ENCODE measurements around the gene MS4A6E.
"Not testable (repeated sequence)": the region's sequence is repeated elsewhere in the genome, so short reads cannot be mapped to it uniquely, and the experiment has no call there.

Gene MS4A6E

DNA sequence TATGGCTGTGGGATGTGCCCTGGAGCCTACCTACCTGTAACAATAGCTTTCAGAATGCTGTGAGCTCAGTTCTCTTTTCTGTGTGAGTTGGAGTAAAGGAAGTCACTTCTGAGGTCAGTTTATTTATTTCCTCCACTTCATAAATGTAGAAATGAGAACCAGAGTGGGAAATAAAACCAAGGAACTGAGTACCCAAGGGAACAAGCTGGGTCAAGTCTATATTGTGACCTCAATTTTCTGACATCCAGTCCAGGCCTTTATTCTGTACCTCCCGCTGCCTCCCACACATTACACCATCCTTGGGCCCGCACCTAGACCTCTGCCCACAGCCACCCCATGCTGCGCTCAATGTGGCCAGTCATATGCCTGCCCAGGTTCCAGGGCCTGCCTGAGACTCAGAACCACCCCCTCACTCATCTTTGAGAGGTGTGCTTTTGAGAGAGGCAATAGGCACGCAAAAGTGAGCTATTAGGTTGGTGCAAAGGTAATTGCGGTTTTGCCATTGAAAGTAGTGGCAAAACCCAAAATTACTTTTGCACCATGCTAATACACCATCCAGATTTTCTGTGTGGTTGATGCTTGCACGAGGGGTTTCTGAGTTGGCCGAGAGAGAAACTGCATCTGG lies 9.8 kb downstream of the MS4A6E start:
- no peak for DNase-seq (ENCODE audit: low spot score)

DNA sequence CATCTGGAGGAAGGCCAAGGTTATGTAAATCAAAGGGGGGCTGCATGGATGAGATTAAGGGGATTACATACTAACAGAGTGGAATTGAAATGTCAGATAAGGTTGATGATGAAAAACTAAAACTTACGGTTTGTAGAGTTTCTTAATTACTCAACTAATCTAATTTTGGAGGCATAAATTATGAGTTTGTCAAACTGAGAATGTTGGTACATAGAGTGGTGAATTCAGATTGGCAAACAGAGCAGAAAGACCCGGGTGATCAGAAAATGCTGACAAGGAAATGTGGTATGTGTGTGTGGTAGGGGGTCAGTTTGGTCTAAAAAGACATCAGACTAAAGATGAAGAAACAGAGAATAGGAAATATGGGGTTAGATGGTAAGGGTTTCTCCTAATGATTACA lies 11.0 kb downstream of the MS4A6E start:
- no peak for DNase-seq (ENCODE audit: low spot score)

- no peak for DNase-seq (ENCODE audit: low spot score)
These were observed 12.3 kb downstream of the MS4A6E start for GRCh38 chr11:60339356-60339755.

GRCh38 chr11:60343094-60343704 lies 16.1 kb downstream of the MS4A6E start:
- DNase-seq (ENCODE audit: low spot score), result no peak

DNA sequence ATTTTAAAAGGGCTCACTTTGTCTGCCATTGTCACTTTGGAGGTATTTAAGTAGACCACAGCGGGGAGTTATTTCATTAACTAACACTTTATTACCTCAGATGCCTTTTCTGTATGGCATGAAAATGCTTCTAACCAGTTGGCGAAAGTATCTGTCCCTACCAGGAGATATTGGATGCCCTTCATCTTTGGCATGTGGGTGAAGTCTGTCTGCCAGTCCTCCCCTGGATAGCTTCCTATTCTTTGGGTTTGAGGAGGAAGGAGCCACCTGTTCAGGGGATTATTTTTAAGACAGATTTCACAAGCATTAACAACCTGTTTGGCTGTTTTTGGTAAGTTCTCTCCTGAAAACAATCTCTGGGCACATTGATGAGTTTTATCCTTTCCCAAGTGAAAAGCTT lies 17.1 kb downstream of the MS4A6E start:
- DNase-seq (ENCODE audit: low spot score), result no peak

DNA sequence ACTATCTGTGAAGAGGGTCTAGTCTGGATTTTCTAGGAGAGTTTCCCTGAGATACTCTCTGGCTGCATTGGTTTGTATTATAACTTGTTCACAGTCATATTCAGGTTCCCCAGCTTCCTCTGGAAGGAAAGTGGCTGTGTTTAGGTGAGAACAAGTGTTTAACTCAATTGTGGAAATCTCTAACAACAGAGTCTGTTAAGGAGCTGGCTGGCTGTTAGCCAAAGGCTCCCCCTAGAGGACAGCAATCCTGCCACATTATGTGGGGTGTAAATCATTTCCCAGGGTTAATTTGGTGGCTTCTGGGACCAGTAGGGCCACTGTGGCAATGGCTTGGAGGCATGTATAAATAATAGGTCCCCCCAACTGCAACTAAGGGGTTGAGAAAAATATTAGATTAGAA lies 18.4 kb downstream of the MS4A6E start:
- DNase-seq (ENCODE audit: low spot score), result no peak

DNA sequence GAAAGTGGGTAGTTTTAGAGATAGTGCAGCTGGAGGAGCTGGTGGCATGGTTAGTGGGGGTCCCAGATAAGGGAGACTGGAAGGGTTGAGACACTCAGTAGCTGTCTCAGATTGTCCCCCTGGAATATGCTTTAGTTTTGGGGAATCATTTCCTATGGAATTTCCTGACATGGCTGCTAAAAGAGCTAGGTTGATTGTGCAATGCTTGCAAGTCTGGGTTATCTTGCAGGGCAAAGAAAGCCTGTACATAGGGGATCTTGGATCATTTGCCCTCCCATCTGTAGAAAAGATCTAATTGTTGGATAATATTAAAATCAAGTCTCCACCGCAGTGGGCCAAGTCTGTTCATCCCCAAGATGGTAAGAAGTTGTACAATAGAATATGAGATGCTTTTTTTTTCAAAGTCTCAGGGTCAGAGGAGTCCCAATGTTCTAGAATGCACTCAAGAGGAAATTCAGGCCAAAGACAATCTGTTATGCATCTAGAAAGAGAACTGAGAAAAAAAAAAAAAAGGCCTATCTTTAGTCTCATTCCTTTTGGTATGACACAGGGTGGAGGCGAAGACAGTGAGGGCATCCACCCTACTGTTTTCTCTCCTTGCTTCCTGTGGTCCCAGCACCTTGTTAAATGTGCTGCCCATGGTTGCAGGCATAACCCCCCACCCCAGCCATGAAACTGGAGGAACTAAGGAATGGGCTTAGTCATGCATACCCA lies 20.2 kb downstream of the MS4A6E start:
- no peak for DNase-seq (ENCODE audit: low spot score)

DNA sequence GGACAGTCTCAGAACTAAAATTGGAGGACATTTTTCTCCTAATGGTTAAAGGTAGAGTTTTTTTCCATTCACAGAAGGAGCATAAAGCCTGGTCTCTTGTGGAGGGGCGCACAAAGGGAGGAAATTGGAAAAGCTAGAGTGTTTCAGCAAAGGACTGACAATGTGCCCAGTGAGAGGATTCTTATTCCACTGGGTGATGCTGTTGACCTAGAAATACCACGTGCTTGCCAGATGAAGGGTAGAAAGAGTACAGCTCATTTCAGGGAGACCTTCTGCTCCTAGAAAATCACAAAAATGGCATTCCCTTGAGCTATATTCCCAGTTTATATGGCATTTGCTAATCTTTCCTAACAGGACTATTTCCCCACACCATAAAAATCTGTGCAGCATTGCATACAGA lies 21.1 kb downstream of the MS4A6E start:
- no peak for DNase-seq (ENCODE audit: low spot score)

GRCh38 chr11:60349990-60350389 lies 22.9 kb downstream of the MS4A6E start:
- DNase-seq (ENCODE audit: low spot score), result peak; percentile 28

DNA sequence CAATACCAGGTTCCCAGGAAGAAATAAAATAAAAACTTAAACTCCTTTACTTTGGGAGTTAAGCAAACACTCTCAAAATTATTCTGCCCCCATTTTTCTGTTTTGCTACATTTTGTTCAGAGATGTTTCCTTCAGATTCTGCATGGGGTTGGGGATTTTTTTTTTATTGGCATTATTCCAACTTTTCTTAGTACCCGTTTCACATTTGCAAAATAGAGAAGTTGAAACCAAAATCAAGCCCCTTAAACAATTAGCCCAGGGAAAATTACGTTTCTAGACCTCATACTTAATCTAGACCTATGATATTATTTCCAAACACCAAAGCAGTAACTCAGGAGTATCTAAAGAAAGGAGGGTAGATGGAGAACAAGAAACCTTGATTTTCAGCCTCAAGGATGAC lies 30.7 kb downstream of the MS4A6E start:
- DNase-seq (ENCODE audit: low spot score), result no peak

DNA sequence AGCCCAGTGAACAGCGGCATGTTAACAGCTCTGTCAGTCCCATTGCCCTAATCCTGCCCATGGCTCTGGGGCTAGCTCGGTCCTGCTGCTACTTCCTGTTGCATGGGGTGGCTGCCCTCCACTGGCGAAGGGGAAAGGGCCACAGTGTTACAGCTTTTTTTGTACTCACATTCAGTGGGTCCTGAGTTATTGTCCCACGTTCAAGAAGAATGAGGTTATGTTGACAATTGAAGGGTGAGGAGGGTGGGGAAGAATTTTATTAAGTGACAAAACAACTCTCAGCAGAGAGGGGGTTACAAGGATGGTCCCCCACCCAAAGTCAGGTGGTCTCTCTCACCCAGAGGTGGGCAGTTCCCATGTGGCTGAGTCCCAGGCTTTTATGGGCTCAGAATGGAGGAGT lies 33.6 kb downstream of the MS4A6E start:
- DNase-seq (ENCODE audit: low spot score), result no peak

DNA sequence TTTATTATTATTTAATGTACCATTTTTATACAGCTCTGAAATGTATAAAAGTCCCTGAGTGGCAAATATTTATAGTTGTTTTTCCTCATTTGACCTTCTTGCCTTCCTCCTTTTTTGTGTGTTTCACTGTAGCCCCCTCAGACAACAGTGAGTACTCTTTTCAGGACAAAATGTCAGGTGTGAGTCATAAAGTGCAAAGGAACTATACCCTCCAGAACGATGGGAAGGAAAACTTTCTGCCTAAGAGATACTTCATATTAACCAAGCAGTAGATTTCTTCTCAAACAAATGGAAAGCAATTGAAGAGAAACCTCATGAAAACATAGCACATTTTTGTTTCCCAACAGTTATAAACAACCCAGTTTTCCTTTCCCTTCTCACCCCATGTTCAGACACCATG lies 35.2 kb downstream of the MS4A6E start:
- no peak for DNase-seq (ENCODE audit: low spot score)

DNA sequence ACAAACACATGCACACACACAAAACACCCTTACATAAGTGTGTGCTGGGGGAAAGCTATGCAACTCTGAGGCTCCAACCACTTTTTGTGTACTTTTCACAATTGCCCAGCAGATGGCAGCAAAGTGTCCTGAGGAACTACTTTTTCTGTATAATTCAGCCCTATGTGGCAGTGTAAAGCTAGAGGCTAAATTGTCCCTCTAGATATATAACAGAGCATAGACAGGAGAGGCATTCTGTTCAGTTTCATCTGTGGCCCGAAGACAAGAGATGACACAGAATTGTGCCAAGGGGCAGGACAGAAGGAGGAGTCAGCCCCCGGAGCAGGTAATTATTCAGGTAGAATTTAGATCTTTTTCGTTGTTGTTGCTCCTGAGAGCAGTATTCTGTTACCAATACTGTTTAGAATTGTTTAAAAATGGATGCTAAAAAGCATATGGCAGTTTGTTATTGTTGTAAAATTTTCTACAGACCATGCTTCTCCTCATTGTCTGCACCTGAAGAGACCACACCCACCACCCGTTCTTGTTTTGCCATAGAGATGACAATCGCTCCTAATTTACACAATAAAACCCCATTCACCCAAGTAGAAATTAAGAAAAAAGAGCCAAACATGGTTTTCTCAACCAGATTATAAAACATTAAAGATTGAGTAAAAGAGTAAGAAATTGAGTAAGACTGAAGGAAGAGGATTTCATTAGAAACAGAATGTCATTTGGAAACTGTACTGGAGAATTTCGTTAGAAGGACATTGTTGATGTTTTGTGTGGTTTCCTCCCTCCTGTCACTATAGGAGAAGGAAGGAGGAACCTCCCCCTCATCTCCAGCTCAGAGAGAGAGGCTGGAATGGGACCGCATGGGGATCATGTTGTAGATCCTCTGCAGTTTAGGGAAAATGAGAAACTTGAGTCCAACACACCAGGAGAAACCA lies 36.8 kb downstream of the MS4A6E start:
- peak; percentile 62 for DNase-seq (ENCODE audit: low spot score)

DNA sequence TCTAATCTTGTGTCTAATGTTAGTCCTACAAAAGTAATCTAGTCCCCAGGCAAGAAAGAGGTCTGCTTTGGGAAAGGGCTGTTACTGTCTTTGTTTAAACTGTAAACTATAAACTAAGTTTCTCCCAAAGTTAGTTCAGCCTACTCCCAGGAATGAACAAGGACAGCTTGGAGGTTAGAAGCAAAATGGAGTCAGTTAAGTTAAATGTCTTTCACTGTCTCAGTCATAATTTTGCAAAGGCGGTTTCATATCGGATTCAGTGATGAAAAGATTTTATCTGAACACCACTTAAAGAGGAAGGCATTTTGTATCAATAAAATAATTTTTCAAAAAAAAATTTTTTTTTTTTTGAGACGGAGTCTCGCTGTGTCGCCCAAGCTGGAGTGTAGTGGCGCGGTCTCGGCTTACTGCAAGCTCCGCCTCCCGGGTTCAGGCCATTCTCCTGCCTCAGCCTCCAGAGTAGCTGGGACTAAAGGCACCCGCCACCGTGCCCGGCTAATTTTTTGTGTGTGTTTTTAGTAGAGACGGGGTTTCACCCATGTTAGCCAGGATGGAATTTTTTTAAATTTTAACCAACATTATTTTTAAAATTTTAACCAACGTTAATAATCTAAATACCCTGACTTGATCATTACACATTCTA lies 39.3 kb downstream of the MS4A6E start:
- not testable (repeated sequence) for DNase-seq (ENCODE audit: low spot score)

DNA sequence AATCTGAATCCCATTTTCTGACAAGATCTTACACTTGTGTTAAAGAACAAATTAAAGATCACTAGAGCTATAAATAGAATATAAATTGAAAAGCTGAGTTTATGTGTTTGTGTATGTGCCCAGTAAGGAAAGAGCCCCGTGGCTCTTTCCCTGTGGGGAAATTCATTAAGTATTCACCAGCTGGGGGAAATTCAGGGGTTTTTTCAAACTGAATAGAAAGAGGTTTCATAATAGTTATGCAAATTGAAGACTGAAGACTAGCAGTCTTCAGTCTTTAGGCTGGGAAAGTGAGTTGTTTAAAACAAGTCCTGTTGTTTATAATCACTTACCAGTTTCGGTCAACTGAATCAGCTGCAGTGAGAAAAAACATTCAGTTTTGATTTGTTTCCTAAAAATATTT lies 40.0 kb downstream of the MS4A6E start:
- no peak for DNase-seq (ENCODE audit: low spot score)

GRCh38 chr11:60367896-60368295 lies 40.8 kb downstream of the MS4A6E start:
- no peak for DNase-seq (ENCODE audit: low spot score)

DNA sequence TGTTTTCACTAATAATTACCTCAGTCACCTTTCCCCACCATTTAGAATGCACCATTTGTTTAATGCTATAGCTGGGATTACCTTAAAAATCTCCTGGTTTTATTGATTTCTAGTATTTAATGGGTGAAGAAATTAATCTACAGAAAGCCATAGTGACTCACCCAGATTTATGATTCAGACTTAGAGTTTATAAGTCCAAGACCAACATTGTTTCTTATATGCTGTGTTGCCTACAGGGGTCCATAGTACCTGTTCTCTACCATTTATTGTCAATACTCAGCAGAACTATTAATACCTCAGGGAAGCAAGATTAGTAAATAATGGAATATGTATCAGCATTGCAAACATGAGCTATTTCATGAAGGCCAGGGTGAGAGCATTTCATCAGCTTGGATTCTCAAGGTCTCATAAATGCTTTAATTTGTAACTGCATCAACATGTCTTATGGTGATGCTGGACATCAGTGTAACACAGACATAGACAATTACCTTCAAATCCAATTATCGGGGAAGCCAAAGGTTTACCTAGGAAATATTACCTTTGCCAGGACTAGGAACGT lies 43.3 kb downstream of the MS4A6E start:
- no peak for DNase-seq (ENCODE audit: low spot score)

GRCh38 chr11:60370811-60371298 lies 43.8 kb downstream of the MS4A6E start:
- no peak for DNase-seq (ENCODE audit: low spot score)

DNA sequence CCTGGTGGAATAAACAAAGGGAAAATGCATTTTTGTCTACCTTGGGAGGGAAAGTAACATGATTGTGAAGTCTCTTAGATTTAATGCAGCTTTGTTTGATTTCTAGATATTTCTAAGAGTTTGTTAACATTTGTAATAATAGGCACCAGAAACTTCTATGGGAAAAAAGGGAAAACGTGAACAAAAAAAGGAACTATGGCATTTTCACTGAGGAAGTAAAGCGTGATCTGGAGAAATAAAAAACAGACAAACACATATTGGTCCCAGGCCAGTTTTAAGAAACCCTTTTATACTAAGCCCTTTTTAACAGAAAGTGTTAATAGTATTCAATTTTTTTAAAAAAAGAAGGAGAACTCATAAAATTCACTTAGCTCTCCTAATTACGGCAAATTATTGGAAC lies 44.3 kb downstream of the MS4A6E start:
- DNase-seq (ENCODE audit: low spot score), result no peak

GRCh38 chr11:60371854-60372253 lies 44.8 kb downstream of the MS4A6E start:
- no peak for DNase-seq (ENCODE audit: low spot score)

DNA sequence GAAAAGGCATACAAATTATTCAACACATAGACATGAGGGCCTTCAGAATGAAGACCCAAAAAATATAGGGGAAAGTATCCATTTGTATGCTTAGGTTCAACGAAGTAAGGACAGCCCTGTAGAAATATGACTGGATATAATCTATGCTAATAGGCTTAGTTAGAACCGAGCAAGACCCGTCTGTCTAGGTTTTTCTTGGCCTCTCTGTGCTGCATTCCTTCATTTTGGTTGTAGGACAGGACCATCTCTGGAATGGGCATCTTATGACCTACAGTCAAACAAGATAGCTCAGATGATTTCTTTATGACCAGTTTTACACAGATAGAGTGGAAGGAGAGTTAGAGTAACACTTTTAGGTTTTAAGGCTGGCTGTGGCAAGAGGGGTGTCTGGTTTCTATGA lies 45.7 kb downstream of the MS4A6E start:
- DNase-seq (ENCODE audit: low spot score), result no peak

DNA sequence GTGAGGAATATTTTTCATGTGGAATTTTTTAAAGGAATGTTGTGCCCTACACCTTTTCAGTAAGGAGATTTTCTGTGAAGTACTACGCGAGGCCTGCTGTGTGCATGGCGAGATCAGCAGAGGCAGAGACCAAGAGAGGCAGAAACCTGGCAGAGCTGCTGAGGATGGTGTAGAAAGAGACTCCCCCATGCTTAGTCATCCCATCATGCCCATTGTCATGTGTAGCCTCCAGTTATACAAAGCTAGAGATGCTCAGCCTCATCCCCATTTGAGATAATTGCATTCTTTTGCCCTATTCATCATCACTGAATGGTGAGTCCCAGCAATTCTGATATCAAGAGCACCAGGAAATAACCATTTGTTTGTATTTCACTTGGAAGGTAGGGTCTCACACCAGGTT lies 48.3 kb downstream of the MS4A6E start:
- DNase-seq (ENCODE audit: low spot score), result no peak

All from globus pallidus (tissue), 1 donor.